ENCODE measurements around the gene SYF2. TPM values are rescaled to one million over a fixed set of nuclear protein-coding genes. Genes with fewer than 3 reads are reported as not detected.

SYF2 gene
- total RNA-seq, 1 experiment from 2014 or later = 35.3 TPM

DNA sequence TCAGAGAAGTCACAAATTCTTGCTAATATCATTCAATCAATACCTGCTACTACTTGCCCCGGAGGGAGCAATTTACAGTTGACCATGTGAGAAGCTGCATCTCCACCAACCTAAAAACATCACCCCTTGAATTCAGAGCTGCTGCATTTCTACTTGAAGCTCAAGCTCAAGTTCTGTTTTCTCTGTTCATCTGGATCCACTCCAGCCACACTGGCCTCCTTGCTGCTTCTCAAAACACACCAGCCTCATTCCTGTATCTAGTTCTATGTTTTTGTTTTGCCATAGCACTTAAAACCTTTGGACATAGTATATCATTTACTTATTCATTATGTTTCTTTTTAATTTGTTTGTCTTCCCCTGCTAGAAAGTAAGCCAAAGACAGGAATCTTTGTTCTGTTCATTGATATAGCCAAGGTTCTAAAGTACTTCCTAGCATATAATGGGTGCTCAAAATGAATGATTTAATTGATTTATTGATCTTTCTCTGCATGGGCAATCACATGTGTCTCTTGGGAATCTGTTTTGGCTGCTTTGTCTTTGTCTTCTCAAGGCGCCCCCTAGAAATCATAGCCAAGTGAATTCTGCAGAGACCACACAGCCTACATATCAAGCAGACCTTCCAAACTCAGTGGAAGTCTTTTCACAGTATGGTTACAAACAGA is 23.6 kb downstream of the SYF2 start:
- Mint-ChIP-seq H3K4me1 (peaks cover 9% of the 10 kb centered on the region), H3K9me3 (no peaks in the 10 kb centered on the region), H3K4me3 (no peak overlapping the region), H3K27me3 (ENCODE audit: low read depth) (no peaks in the 10 kb centered on the region; the same call in 1 of the 2 replicates), H3K36me3 (no peaks in the 10 kb centered on the region), H3K27ac (no peak overlapping the region)
- no peak for ATAC-seq
- ChIA-PET POLR2A (no interaction called here), CTCF (interaction anchor here (0.7 to 1.0 kb wide), 3 partner anchors 9 to 274 kb away, joined by 3 to 4 read pairs (median 4); no protein-coding TSS in a partner anchor)
- TF ChIP-seq ESRRA (CRISPR knock-in tag; IDR thresholded peaks at IDR 0.05; ENCODE audit: borderline replicate concordance) = no peak
- no peak for TF ChIP-seq FOXP1 (CRISPR knock-in tag; IDR thresholded peaks at IDR 0.05; ENCODE audit: borderline replicate concordance)
- TF ChIP-seq ELF4 (CRISPR knock-in tag; IDR thresholded peaks at IDR 0.05; ENCODE audit: low read depth) = no peak
- no peak for TF ChIP-seq ZNF423 (CRISPR knock-in tag; IDR thresholded peaks at IDR 0.05)
- TF ChIP-seq JUN (CRISPR knock-in tag; IDR thresholded peaks at IDR 0.05) = no peak
- no peak for TF ChIP-seq JAZF1 (CRISPR knock-in tag; IDR thresholded peaks at IDR 0.05)
- no peak for TF ChIP-seq RELA (CRISPR knock-in tag; IDR thresholded peaks at IDR 0.05; ENCODE audit: borderline replicate concordance)
- DNase-seq (ENCODE audit: low spot score) = no peak

DNA sequence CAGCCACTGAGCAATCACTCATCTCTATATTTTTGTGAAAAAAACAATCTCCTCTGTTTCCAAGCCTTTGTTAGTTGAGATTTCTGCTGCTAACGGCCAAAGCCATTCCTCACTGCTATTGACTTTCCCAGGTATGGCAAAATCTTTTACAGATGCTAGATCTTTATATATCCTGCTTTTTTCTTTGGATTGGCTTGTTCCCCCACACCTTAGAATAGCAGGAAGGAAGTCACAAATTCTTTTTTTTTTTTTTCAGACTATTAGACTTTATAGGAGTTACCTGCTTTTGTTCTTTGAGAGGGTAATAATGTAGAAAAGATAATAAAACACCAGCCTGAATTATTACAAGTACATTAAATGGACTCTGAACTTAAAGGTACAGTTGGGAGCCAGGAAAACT is 24.2 kb downstream of the SYF2 start:
- H3K36me3 Mint-ChIP-seq = no peaks in the 10 kb centered on the region
- H3K4me1 Mint-ChIP-seq = peaks cover 9% of the 10 kb centered on the region
- POLR2A ChIA-PET = no interaction called here
- TF ChIP-seq, protein P1, sequence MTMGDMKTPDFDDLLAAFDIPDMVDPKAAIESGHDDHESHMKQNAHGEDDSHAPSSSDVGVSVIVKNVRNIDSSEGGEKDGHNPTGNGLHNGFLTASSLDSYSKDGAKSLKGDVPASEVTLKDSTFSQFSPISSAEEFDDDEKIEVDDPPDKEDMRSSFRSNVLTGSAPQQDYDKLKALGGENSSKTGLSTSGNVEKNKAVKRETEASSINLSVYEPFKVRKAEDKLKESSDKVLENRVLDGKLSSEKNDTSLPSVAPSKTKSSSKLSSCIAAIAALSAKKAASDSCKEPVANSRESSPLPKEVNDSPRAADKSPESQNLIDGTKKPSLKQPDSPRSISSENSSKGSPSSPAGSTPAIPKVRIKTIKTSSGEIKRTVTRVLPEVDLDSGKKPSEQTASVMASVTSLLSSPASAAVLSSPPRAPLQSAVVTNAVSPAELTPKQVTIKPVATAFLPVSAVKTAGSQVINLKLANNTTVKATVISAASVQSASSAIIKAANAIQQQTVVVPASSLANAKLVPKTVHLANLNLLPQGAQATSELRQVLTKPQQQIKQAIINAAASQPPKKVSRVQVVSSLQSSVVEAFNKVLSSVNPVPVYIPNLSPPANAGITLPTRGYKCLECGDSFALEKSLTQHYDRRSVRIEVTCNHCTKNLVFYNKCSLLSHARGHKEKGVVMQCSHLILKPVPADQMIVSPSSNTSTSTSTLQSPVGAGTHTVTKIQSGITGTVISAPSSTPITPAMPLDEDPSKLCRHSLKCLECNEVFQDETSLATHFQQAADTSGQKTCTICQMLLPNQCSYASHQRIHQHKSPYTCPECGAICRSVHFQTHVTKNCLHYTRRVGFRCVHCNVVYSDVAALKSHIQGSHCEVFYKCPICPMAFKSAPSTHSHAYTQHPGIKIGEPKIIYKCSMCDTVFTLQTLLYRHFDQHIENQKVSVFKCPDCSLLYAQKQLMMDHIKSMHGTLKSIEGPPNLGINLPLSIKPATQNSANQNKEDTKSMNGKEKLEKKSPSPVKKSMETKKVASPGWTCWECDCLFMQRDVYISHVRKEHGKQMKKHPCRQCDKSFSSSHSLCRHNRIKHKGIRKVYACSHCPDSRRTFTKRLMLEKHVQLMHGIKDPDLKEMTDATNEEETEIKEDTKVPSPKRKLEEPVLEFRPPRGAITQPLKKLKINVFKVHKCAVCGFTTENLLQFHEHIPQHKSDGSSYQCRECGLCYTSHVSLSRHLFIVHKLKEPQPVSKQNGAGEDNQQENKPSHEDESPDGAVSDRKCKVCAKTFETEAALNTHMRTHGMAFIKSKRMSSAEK (CRISPR knock-in tag; IDR thresholded peaks at IDR 0.05; ENCODE audit: borderline replicate concordance) = no peak
- TF ChIP-seq GABPB1 (CRISPR knock-in tag; IDR thresholded peaks at IDR 0.05) (no peak), NR1H2 (CRISPR knock-in tag; IDR thresholded peaks at IDR 0.05) (no peak)
- H3K27me3 Mint-ChIP-seq (ENCODE audit: low read depth) = no peaks in the 10 kb centered on the region; the same call in 1 of the 2 replicates
- no peak for DNase-seq (ENCODE audit: low spot score)
- H3K4me3 Mint-ChIP-seq = no peak overlapping the region
- no peak overlapping the region for H3K27ac Mint-ChIP-seq
- CTCF ChIA-PET = interaction anchor here (0.7 to 1.0 kb wide), 3 partner anchors 10 to 273 kb away, joined by 3 to 4 read pairs (median 4); no protein-coding TSS in a partner anchor
- no peak for ATAC-seq
- no peaks in the 10 kb centered on the region for H3K9me3 Mint-ChIP-seq

DNA sequence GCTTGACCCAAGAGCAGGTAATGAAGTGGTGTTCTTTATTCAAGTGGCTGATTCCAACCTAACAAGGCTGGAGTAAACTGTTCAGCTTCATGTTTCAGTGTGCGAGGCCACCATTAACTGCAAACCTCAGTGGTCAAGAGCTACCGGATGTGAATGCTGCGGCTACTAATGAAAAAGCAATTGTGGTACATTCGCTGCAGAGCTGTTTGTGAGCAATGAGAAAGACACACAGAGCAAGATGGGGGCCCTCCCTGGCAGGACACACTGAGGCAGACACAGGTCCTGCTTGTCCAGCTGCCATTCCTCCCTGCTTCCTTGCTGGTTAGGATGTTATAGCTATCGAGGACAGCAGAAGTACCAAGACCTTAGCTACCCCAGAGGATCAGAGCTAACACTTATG is 26.1 kb downstream of the SYF2 start:
- ChIA-PET CTCF (interaction anchor here (0.9 to 3.1 kb wide), 5 partner anchors 11 to 367 kb away, joined by 3 to 16 read pairs (median 3); no protein-coding TSS in a partner anchor), POLR2A (interaction anchor here (0.6 to 0.8 kb wide), 2 partner anchors 42 to 83 kb away, joined by 3 read pairs; no protein-coding TSS in a partner anchor)
- Mint-ChIP-seq H3K27me3 (ENCODE audit: low read depth) (no peaks in the 10 kb centered on the region), H3K27ac (no peak overlapping the region), H3K9me3 (no peaks in the 10 kb centered on the region), H3K4me1 (peaks cover 13% of the 10 kb centered on the region), H3K36me3 (no peaks in the 10 kb centered on the region), H3K4me3 (no peak overlapping the region)
- ATAC-seq (no peak), DNase-seq (ENCODE audit: low spot score) (no peak)
- TF ChIP-seq, protein P2, sequence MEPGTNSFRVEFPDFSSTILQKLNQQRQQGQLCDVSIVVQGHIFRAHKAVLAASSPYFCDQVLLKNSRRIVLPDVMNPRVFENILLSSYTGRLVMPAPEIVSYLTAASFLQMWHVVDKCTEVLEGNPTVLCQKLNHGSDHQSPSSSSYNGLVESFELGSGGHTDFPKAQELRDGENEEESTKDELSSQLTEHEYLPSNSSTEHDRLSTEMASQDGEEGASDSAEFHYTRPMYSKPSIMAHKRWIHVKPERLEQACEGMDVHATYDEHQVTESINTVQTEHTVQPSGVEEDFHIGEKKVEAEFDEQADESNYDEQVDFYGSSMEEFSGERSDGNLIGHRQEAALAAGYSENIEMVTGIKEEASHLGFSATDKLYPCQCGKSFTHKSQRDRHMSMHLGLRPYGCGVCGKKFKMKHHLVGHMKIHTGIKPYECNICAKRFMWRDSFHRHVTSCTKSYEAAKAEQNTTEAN (CRISPR knock-in tag; IDR thresholded peaks at IDR 0.05) = no peak
- TF ChIP-seq KAT7 (CRISPR knock-in tag; IDR thresholded peaks at IDR 0.05; ENCODE audit: borderline replicate concordance) = no peak
- TF ChIP-seq NFATC4 (CRISPR knock-in tag; IDR thresholded peaks at IDR 0.05) = no peak
- TF ChIP-seq, protein P3, sequence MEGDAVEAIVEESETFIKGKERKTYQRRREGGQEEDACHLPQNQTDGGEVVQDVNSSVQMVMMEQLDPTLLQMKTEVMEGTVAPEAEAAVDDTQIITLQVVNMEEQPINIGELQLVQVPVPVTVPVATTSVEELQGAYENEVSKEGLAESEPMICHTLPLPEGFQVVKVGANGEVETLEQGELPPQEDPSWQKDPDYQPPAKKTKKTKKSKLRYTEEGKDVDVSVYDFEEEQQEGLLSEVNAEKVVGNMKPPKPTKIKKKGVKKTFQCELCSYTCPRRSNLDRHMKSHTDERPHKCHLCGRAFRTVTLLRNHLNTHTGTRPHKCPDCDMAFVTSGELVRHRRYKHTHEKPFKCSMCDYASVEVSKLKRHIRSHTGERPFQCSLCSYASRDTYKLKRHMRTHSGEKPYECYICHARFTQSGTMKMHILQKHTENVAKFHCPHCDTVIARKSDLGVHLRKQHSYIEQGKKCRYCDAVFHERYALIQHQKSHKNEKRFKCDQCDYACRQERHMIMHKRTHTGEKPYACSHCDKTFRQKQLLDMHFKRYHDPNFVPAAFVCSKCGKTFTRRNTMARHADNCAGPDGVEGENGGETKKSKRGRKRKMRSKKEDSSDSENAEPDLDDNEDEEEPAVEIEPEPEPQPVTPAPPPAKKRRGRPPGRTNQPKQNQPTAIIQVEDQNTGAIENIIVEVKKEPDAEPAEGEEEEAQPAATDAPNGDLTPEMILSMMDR (IDR thresholded peaks at IDR 0.05) = no peak
- no peak for TF ChIP-seq NR2C2 (CRISPR knock-in tag; IDR thresholded peaks at IDR 0.05)
- TF ChIP-seq, protein P4, sequence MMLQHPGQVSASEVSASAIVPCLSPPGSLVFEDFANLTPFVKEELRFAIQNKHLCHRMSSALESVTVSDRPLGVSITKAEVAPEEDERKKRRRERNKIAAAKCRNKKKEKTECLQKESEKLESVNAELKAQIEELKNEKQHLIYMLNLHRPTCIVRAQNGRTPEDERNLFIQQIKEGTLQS (CRISPR knock-in tag; conservative IDR thresholded peaks at IDR 0.05) = no peak
- TF ChIP-seq ZNF138 (CRISPR knock-in tag; conservative IDR thresholded peaks at IDR 0.05) = no peak
- TF ChIP-seq, protein P5, sequence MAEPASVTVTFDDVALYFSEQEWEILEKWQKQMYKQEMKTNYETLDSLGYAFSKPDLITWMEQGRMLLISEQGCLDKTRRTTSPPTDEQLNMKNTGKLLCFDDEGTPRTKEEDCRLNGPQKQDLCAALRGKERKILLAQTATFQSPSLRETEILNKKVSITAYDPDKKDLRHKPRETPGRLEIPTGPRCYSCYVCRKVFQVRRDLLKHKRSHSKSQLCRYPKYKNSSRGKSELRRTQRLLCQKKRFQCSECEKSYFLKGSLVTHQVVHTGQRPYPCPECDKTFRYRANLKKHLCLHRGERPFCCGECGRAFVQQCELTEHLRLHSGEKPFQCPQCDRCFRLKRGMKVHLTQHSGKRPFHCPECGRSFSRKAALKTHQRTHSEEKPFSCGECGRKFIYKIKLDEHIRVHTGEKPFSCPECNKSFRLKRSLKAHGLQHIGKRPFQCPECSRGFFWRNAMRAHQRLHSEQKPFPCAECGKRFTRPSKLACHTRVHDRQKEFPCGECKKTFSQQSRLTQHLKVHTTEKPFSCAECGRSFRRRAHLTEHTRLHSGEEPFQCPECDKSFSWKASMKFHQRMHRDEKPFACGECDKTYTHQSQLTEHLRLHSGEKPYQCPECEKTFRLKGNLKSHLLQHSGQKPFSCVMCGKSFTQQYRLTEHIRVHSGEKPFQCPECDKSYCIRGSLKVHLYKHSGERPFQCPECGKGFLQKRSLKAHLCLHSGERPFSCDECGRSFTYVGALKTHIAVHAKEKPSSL (CRISPR knock-in tag; conservative IDR thresholded peaks at IDR 0.05) = no peak
- TF ChIP-seq, protein P6, sequence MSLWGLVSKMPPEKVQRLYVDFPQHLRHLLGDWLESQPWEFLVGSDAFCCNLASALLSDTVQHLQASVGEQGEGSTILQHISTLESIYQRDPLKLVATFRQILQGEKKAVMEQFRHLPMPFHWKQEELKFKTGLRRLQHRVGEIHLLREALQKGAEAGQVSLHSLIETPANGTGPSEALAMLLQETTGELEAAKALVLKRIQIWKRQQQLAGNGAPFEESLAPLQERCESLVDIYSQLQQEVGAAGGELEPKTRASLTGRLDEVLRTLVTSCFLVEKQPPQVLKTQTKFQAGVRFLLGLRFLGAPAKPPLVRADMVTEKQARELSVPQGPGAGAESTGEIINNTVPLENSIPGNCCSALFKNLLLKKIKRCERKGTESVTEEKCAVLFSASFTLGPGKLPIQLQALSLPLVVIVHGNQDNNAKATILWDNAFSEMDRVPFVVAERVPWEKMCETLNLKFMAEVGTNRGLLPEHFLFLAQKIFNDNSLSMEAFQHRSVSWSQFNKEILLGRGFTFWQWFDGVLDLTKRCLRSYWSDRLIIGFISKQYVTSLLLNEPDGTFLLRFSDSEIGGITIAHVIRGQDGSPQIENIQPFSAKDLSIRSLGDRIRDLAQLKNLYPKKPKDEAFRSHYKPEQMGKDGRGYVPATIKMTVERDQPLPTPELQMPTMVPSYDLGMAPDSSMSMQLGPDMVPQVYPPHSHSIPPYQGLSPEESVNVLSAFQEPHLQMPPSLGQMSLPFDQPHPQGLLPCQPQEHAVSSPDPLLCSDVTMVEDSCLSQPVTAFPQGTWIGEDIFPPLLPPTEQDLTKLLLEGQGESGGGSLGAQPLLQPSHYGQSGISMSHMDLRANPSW (CRISPR knock-in tag; conservative IDR thresholded peaks at IDR 0.05; ENCODE audit: low read depth) = no peak

Data from WTC11 (cell line).